Right ventricle myocardium superior (tissue), 1 donor: ENCODE results near the gene PPA2. TPM values are rescaled to one million over a fixed set of nuclear protein-coding genes. Genes with fewer than 3 reads are reported as not detected.

ENCODE experiments used
- ATAC-seq: fragments of 200-7000 bp; cut with Tn5 transposase; one replicate; pipeline ENCODE4 v1.9.1; 2020; ENCODE audit warnings: mild to moderate bottlenecking; ENCODE audit not compliant: poor library complexity
- DNase-seq: peaks from one replicate; pipeline ENCODE4 v3.0.0-alpha.2; 2020
- intact Hi-C: fragments of 100-400 bp; cut with DNase I; formaldehyde crosslinking; loops from one replicate; pipeline ENCODE4 v1.11.2; 2022
- total RNA-seq: library from RNA; stranded (reverse); fragmentation: NEBNext Ultra II Directional; extraction: Animal tissue kit (Norgen Biotek cat#: 25700); gene quantifications from one replicate; pipeline ENCODE4 v1.2.1, GENCODE V29; 2021
- donor health status: DM: no; HTN: yes; CAD: no; lungs with severe emphysema.

Gene PPA2
- total RNA-seq, 1 donor from 2014 or later = 93.1 TPM

DNA sequence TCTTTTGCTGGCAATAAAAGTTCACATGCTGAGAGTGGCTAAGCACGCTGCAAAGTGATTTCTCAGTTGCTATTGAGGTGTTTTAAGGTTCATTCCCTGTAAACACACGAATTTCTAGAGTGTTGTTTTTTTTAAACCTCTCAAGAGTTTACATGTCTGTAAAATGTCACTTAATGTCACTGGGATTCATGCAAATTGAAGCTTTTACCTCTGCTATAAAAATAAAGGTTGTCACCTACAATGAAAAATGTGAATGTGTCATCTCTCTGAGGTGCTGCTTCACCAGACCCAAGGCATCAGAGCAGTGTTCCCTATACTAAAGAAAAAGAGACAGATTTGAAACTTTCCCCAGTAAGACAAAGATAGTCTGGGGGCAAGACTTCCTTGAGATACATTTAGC is 127.0 kb downstream of the PPA2 start:
- no peak for DNase-seq
- ATAC-seq = no peak
- intact Hi-C loops = no loop called here

DNA sequence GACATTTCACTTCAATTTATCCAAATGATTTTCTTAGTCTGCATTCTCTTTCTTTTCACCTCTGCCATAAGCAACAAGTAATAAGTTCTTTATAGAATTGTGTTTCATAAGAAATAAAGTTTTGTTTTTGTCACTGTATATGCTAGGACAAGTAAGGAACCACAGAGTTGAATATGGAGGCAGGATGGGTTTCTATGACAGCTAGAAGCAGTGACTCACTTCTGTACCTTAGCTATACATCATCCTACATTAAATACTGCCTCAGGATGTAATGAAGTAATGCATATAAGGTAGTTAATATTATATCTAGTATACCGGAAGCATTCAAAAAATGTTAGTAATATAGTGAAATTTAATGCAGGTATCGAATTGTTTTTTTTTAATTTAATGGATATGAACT is 128.0 kb downstream of the PPA2 start:
- intact Hi-C loops = no loop called here
- no peak for ATAC-seq
- no peak for DNase-seq

DNA sequence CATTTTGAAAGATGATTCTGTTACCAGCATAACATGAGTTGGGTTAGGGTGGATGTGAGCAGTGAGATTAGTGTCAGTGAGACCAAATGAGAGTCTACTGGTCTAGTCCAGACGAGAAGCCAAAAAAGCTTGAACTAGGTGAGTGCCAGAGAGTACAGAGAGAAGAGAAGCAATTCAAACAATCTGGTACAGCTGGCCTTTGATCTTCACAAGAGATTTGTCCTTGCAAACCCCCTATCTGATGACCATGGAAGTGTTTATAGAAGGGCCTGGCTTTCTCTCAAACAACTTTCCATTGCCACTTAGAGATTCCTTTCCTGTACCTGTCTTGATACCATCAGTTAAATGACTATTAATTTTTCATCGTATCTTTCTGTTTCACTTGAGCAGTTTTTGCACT is 128.5 kb downstream of the PPA2 start:
- DNase-seq = no peak
- intact Hi-C loops = no loop called here
- no peak for ATAC-seq

DNA sequence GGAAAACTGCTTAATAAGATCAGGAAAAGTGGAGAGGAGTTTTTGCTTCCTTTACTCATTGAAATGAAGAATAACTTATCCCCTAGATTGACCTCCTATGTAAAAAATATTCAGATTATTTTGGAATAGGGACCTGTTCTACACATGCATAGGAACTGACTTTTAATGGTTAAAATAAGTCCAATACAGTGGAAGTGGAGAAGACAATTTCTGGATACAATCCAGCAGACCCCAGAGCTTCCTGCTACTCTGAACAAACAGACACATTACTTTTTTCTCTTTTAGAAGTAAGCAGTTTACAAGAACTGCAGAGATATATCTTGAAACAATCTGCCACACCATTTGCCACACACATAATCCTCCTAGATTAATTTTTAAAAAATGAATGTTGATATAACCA is 129.7 kb downstream of the PPA2 start:
- ATAC-seq = no peak
- intact Hi-C loops = no loop called here

DNA sequence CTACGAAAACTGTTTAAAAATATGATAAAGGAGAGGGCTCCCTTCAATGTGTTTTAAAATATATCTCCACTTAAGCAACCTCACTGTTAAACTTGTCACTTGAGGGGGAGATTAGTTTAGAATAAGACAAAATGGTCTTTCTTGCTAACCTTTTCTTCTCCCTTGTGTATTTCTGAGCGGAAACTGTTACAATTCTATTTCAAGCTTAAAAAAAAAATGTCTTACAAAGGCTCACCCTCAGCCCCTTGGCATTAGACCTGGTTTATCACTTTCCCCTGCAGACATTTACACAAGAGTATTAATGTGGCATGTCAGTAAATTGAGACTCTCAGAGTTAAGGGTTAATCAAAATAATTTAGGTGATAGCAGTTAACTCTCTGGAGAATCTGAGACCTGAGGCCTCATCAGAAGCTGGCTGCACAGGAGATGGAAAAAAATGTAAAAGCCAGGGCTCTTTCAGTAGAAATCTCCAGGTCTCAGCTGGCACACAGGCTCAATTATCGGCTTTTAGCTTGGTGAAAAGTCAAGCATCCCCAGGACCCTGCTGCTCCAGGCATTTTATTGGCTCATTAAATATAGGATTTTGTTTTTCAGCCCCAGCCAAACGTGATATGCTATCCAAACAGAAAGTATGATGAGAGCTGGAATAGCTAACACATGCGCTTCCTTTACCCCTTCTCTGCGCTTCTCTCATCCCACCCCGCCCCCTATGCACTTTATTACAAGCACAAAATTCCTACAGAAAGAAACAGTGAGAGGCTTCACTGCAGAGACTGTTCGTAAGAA is 130.5 kb downstream of the PPA2 start:
- intact Hi-C loops = no loop called here
- DNase-seq (no peak), ATAC-seq (no peak)

More for the DNA sequence above, 129.7 kb downstream of the PPA2 start:
- DNase-seq = no peak

DNA sequence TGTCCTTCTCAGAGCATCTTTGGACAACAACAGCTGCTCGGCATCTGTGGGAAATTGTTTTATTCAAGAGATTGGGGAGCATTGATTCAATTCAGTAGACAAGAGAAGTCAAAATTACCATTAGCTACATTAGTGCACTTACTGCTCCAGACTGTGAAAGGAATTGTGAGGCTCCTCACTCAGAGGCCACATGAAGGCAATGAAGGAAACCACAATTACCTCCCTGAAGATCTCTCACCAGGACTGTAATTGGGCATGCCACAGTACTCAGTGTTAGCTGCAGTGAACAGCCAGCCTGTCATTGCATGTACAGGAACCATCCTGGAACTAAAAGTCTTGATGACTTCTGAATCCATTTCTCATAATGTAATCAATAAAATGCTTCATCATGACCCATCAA is 144.8 kb downstream of the PPA2 start:
- intact Hi-C loops = no loop called here
- no peak for ATAC-seq
- no peak for DNase-seq

DNA sequence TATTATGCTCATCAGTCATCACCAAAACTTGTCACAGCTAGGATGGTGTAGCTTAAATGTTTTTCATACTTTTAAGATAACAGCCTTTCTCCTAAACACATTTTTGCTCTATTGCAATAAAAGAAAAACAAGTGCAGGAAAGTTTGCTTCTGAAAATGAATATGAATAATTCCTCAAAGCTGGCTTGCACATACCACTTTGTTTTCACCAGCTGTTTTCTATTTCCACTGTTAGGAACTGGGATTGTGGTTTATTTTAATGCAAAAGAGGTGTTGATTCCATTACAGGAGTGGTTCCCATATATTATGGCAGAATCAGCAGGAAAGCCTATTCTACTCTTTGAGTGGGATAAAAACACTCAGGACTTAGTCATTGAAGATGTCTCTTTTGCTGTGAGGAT is 145.9 kb downstream of the PPA2 start:
- ATAC-seq (no peak), DNase-seq (no peak)
- intact Hi-C loops = no loop called here

DNA sequence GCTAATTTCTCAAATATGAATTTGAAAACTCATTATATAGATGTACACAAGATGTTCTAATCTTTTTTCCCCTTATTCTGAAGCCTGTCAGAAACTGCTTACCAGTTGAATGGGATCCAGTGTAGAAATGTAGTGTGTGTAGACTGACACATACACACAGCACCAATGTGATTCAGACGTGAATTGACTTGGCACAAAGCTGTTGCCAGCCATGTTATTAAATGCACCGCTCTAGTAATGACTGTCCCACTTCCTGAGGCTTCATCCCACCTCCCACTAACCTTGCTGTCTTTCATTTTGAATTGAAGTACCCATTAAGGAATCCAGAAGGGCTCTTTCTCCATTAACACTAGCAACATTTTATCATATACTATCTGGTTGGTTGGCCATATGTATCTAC is 146.6 kb downstream of the PPA2 start:
- DNase-seq = no peak
- intact Hi-C loops = no loop called here
- ATAC-seq = no peak

Other genes with a start within 250 kb of the PPA2 start
- gene ARHGEF38, start 78.6 kb upstream of the PPA2 start, total RNA-seq = not detected
- gene INTS12, start 234.6 kb upstream of the PPA2 start, total RNA-seq = 21.0 TPM
- gene GSTCD, start 234.7 kb upstream of the PPA2 start, total RNA-seq = 3.4 TPM